HepG2 (cell line): ENCODE results near the gene SLC35F3. TPM values are rescaled to one million over a fixed set of nuclear protein-coding genes. Genes with fewer than 3 reads are reported as not detected.

ENCODE experiments used
- ATAC-seq: fragments of 200-7000 bp; cut with Tn5 transposase; 3 replicates; pipeline ENCODE4 v1.9.1; 2020; ENCODE audit warnings: mild to moderate bottlenecking, moderate library complexity
- BruUV-seq: library from RNA; stranded (reverse); fragments of 400-500 nt; replicated peaks from 2 replicates; lab custom pipeline; 2021; lab: Mats Ljungman, UMichigan
- CTCF ChIA-PET: fragments of 300-600 bp; formaldehyde crosslinking; extraction: SDS; loops from one replicate; lab custom pipeline; 2021; ENCODE audit warnings: low total read pairs, inconsistent platforms, low intra/inter-chr PET ratio; lab: Yijun Ruan, JAX
- POLR2A ChIA-PET: fragments of 350-600 bp; sonication (Branson Sonifier 250); formaldehyde crosslinking; loops from one replicate; lab custom pipeline; 2020; ENCODE audit warnings: antibody characterized with exemption, inconsistent platforms; lab: Yijun Ruan, JAX
- DNase-seq: peaks from one replicate; pipeline ENCODE4 v3.0.0-alpha.2; 2015; ENCODE audit warnings: low spot score
- FAIRE-seq: peaks from 3 replicates; lab custom pipeline; 2011; peaks lifted over from hg19 to GRCh38; lab: Jason Lieb, UNC
- H2AFZ ChIP-seq: one replicate; pipeline ENCODE4 v1.6.1; 2011; ENCODE audit warnings: low read length, inconsistent platforms
- H3K27ac ChIP-seq: fragments of 300-600 bp; 3 replicates; pipeline ENCODE4 v1.8.0; 2011; ENCODE audit warnings: mixed run types, mild to moderate bottlenecking, mixed read lengths, low read length, inconsistent platforms; ENCODE audit not compliant: insufficient read depth; ENCODE audit errors: extremely low read length
- H3K27me3 ChIP-seq, 2 experiments: fragments of 200-600 bp in 1 of 2; 2 replicates in 1 of 2; 3 replicates in 1 of 2; pipeline versions ENCODE4 v1.6.0 to v1.8.0; 2011; ENCODE audit warnings: low read length in 2 of 2, mild to moderate bottlenecking in 2 of 2, moderate library complexity in 2 of 2, inconsistent platforms in 1 of 2; ENCODE audit not compliant: insufficient read depth in 2 of 2, control insufficient read depth in 1 of 2
- H3K36me3 ChIP-seq, 2 experiments: fragments of 200-600 bp in 1 of 2; replicated peaks in 1 of 2; 2 replicates in 1 of 2; 3 replicates in 1 of 2; pipeline versions ENCODE4 v1.5.1 to v1.8.0; 2011; ENCODE audit warnings: low read length in 2 of 2, inconsistent platforms in 1 of 2; ENCODE audit not compliant: insufficient read depth in 2 of 2, control insufficient read depth in 1 of 2
- H3K4me1 ChIP-seq: 2 replicates; pipeline ENCODE4 v1.5.1; 2012; ENCODE audit warnings: low read length, inconsistent platforms; ENCODE audit not compliant: insufficient read depth
- H3K4me2 ChIP-seq: 2 replicates; pipeline ENCODE4 v1.6.0; 2011; ENCODE audit warnings: low read depth, low read length, inconsistent platforms
- H3K4me3 ChIP-seq, 3 experiments: fragments of 200-600 bp in 1 of 3; sonication (generic), shearing (Covaris generic) in 1 of 3; replicated peaks in 1 of 3; 2 replicates each; pipeline ENCODE4 v1.5.1; 2011 to 2016; ENCODE audit warnings: low read length in 3 of 3, inconsistent platforms in 2 of 3, low read depth in 2 of 3, mild to moderate bottlenecking in 2 of 3, control low read depth in 1 of 3, mixed read lengths in 1 of 3; ENCODE audit not compliant: insufficient read depth in 1 of 3
- H3K79me2 ChIP-seq: one replicate; pipeline ENCODE4 v1.6.1; 2011; ENCODE audit warnings: low read length, inconsistent platforms; ENCODE audit not compliant: insufficient read depth
- H3K9ac ChIP-seq: 2 replicates; pipeline ENCODE4 v1.6.0; 2011; ENCODE audit warnings: mild to moderate bottlenecking, low read depth, low read length, inconsistent platforms; ENCODE audit not compliant: insufficient read depth
- H3K9me3 ChIP-seq: 2 replicates; pipeline ENCODE4 v1.5.1; 2012; ENCODE audit warnings: mild to moderate bottlenecking, low read length
- H4K20me1 ChIP-seq: 2 replicates; pipeline ENCODE4 v1.6.0; 2011; ENCODE audit warnings: inconsistent platforms, mild to moderate bottlenecking, low read length, moderate library complexity; ENCODE audit not compliant: insufficient read depth
- ARNT2 ChIP-seq: sonication (generic); formaldehyde crosslinking; IDR thresholded peaks from 2 replicates; pipeline ENCODE4 v1.8.0; 2022; ENCODE audit warnings: mild to moderate bottlenecking, low read depth, missing genetic modification reagents, moderate library complexity
- ATF2 ChIP-seq: sonication (generic); formaldehyde crosslinking; IDR thresholded peaks from 2 replicates; pipeline ENCODE4 v1.4.0; 2020; ENCODE audit warnings: missing genetic modification reagents
- HOXA5 ChIP-seq: sonication (generic); formaldehyde crosslinking; IDR thresholded peaks from 2 replicates; pipeline ENCODE4 v1.4.0; 2020; ENCODE audit warnings: missing genetic modification reagents
- MTF2 ChIP-seq: sonication (generic); formaldehyde crosslinking; IDR thresholded peaks from 2 replicates; pipeline ENCODE4 v1.5.0; 2020; ENCODE audit warnings: missing genetic modification reagents, borderline replicate concordance
- NFRKB ChIP-seq: fragments of 450-650 bp; IDR thresholded peaks from 2 replicates; pipeline ENCODE4 v1.6.1; 2017
- NR1H2 ChIP-seq: sonication (generic); formaldehyde crosslinking; IDR thresholded peaks from 2 replicates; pipeline ENCODE4 v1.8.1; 2022; ENCODE audit warnings: low read depth, missing genetic modification reagents, borderline replicate concordance
- PLSCR1 ChIP-seq: sonication (generic); formaldehyde crosslinking; IDR thresholded peaks from 2 replicates; pipeline ENCODE4 v1.5.0; 2020; ENCODE audit warnings: missing genetic modification reagents, mild to moderate bottlenecking, borderline replicate concordance
- SKI ChIP-seq: fragments of 450-650 bp; IDR thresholded peaks from one replicate; pipeline ENCODE4 v1.6.1; 2018; ENCODE audit warnings: mild to moderate bottlenecking; ENCODE audit not compliant: partially characterized antibody
- SNRNP70 ChIP-seq: fragments of 200-400 bp; formaldehyde crosslinking; IDR thresholded peaks from 2 replicates; pipeline ENCODE4 v1.6.1; 2017; ENCODE audit warnings: mild to moderate bottlenecking, low read depth, low read length, moderate library complexity
- TRIM22 ChIP-seq: fragments of 450-650 bp; IDR thresholded peaks from 2 replicates; pipeline ENCODE4 v1.6.1; 2017
- XRCC5 ChIP-seq: fragments of 200-400 bp; formaldehyde crosslinking; optimal IDR thresholded peaks from 2 replicates; pipeline ENCODE3; 2017; ENCODE audit warnings: mild to moderate bottlenecking, low read length
- ZNF296 ChIP-seq: sonication (generic); formaldehyde crosslinking; conservative IDR thresholded peaks from 2 replicates; pipeline ENCODE4 v1.5.0; 2020; ENCODE audit warnings: mild to moderate bottlenecking, missing genetic modification reagents
- ZNF496 ChIP-seq: sonication (generic); formaldehyde crosslinking; IDR thresholded peaks from 2 replicates; pipeline ENCODE4 v1.8.1; 2023; ENCODE audit warnings: mild to moderate bottlenecking, moderate library complexity, missing genetic modification reagents; ENCODE audit not compliant: insufficient replicate concordance
- ZNF609 ChIP-seq: sonication (generic); formaldehyde crosslinking; IDR thresholded peaks from 2 replicates; pipeline ENCODE4 v1.4.0; 2020; ENCODE audit warnings: mild to moderate bottlenecking, missing genetic modification reagents, borderline replicate concordance
- ZNF839 ChIP-seq: sonication (generic); formaldehyde crosslinking; IDR thresholded peaks from 2 replicates; pipeline ENCODE4 v1.4.0; 2020; ENCODE audit warnings: missing genetic modification reagents, mild to moderate bottlenecking, borderline replicate concordance
- WGBS: methylation state at CpG from one replicate; pipeline ENCODE4 v1.1.6; 2017; ENCODE audit warnings: low lambda C conversion rate; 5-methylcytosine and 5-hydroxymethylcytosine counted together
- in situ Hi-C: cut with HindIII; loops from 2 replicates; pipeline ENCODE4 v1.10.0; 2017; ENCODE audit warnings: low pct_unique_long_range_greater_than_20kb; ENCODE audit not compliant: extremely low pct_ligation_motif_present
- intact Hi-C: fragments of 100-400 bp; cut with micrococcal nuclease; formaldehyde crosslinking; loops from one replicate; pipeline ENCODE4 v1.10.0; 2022; ENCODE audit not compliant: unreplicated experiment
- polyA plus RNA-seq, 8 experiments: library from polyadenylated mRNA; depleted of rRNA in 3 of 8; stranded (reverse) in 7 of 8; unstranded in 1 of 8; fragments of >200 nt; fragmentation: Illumina TruSeq in 4 of 8; extraction: Trizol in 4 of 8; gene quantifications; 2 replicates each; pipeline versions ENCODE4 v1.2.1 to v1.2.3, GENCODE V29; 2011 to 2016; ENCODE audit warnings: low read depth in 4 of 8, missing spikeins in 1 of 8, mixed read lengths in 1 of 8; ENCODE audit not compliant: insufficient read depth in 1 of 8
- total RNA-seq, 5 experiments: library from RNA; depleted of rRNA; stranded (reverse); fragments of >200 nt; fragmentation: Illumina TruSeq; extraction: Trizol; gene quantifications; 2 replicates each; pipeline ENCODE4 v1.2.3, GENCODE V29; 2016; ENCODE audit warnings: low read depth in 1 of 5

The SLC35F3 gene
- total and polyA plus RNA-seq, 2 of the 13 experiments (the other 11 are each of a cell fraction or from before 2014, with no cell fraction given) = not detected

- TF ChIP-seq ZNF609 (CRISPR knock-in tag) (no peak), SNRNP70 (no peak)
Measured at GRCh38 chr1:234238060-234238459, 333.6 kb downstream of the SLC35F3 start (continued).

GRCh38 chr1:234239515-234239914, 335.0 kb downstream of the SLC35F3 start:
- CTCF ChIA-PET = no interaction called here
- no peak overlapping the region for H3K4me2 ChIP-seq
- no peak for TF ChIP-seq ZNF296 (CRISPR knock-in tag)
- TF ChIP-seq ATF2 (CRISPR knock-in tag) = no peak
- TF ChIP-seq NFRKB = no peak
- TF ChIP-seq ZNF839 (CRISPR knock-in tag) = no peak
- no peak for TF ChIP-seq MTF2 (CRISPR knock-in tag)
- TF ChIP-seq TRIM22 = no peak
- no peak for TF ChIP-seq NR1H2
- no peak for TF ChIP-seq XRCC5
- no peak for TF ChIP-seq ZNF496 (CRISPR knock-in tag)
- TF ChIP-seq SKI = no peak
- no peak for TF ChIP-seq PLSCR1 (CRISPR knock-in tag)
- TF ChIP-seq ARNT2 (CRISPR knock-in tag) = no peak
- no peak for TF ChIP-seq HOXA5 (CRISPR knock-in tag)

More at GRCh38 chr1:234239515-234239914, 335.0 kb downstream of the SLC35F3 start:
- POLR2A ChIA-PET = no interaction called here
- Histone ChIP-seq H3K4me3 (no peak overlapping the region), H3K4me1 (peaks cover 21% of the 10 kb centered on the region), H2AFZ (no peak overlapping the region), H3K9me3 (no peaks in the 10 kb centered on the region), H3K27me3 (no peaks in the 10 kb centered on the region), H4K20me1 (no peaks in the 10 kb centered on the region), H3K9ac (no peak overlapping the region), H3K79me2 (no peaks in the 10 kb centered on the region), H3K36me3 (no peaks in the 10 kb centered on the region), H3K27ac (no peak overlapping the region)
- ATAC-seq = no peak
- in situ Hi-C loops = no loop called here
- intact Hi-C loops = no loop called here
- no peak for DNase-seq
- BruUV-seq = no TSS peak
- WGBS = 96% methylated on average over 2 of the region's 2 CpGs
- FAIRE-seq = no peak
